ENCODE data around the gene STK17A.
"Not testable (repeated sequence)": the region's sequence is repeated elsewhere in the genome, so short reads cannot be mapped to it uniquely, and the experiment has no call there.

The STK17A gene

DNA sequence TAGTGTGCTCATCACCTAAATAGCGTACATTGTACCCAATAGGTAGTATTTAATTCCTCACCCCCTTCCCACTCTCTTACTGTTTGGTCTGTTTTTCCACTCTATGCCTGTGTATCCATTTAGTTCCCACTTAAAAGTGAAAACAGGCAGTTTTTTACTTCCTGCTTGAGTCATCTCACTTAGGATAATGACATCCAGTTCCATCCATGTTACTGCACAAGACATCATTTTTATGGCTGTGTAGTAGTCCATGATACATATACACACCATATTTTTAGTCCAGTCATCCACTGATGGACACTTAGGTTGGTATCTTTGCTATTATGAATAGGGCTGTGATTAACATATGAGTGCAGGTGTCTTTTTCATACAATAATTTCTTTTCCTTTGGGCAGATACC lies 10.1 kb downstream of the STK17A start:
- no peak overlapping the region for H2AK5ac ChIP-seq (ENCODE audit: low read depth, low read length)
- H3K4me1 ChIP-seq (ENCODE audit: control insufficient read depth in 2 of 2, insufficient read depth in 1 of 2, low read depth in 1 of 2, low read length in 2 of 2): peaks cover 0 to 3% of the 10 kb centered on the region in 2 donors
- H3K4ac ChIP-seq (ENCODE audit: low read length): no peak overlapping the region
- no peak overlapping the region for H3K23ac ChIP-seq (ENCODE audit: low read depth, low read length, poor library complexity)
- no peak overlapping the region for H2AFZ ChIP-seq (ENCODE audit: low read length)
- H2BK15ac ChIP-seq (ENCODE audit: low read length): no peak overlapping the region
- H3K9me3 ChIP-seq (replicated peaks in 1 of 2; ENCODE audit: control insufficient read depth in 2 of 2, insufficient read depth in 1 of 2, low read depth in 1 of 2, low read length in 2 of 2): no peaks in the 10 kb centered on the region
- H3K4me2 ChIP-seq (ENCODE audit: insufficient read depth, low read length, poor library complexity, severe bottlenecking): no peak overlapping the region
- no peak overlapping the region for H2BK120ac ChIP-seq (ENCODE audit: low read depth, low read length)
- no peak overlapping the region for H4K8ac ChIP-seq (ENCODE audit: low read depth, low read length)
- H2BK5ac ChIP-seq (ENCODE audit: low read length): no peak overlapping the region
- no peak overlapping the region for H4K91ac ChIP-seq (ENCODE audit: low read depth, low read length, poor library complexity)
- peaks cover 0 to 23% of the 10 kb centered on the region in 2 donors for H3K36me3 ChIP-seq (replicated peaks in 1 of 2; ENCODE audit: control insufficient read depth in 2 of 2, insufficient read depth in 2 of 2, low read length in 2 of 2)
- H3K9ac ChIP-seq (ENCODE audit: low read depth, low read length, poor library complexity): no peak overlapping the region
- H3K4me3 ChIP-seq (ENCODE audit: low read length in 2 of 2): no peak overlapping the region
- H3K27ac ChIP-seq (replicated peaks; ENCODE audit: low read length): no peak overlapping the region
- WGBS, 2 donors (ENCODE audit: extremely low coverage in 2 of 2, insufficient read length in 2 of 2, insufficient replicate concordance in 1 of 2): no CpG with 5 or more reads among the region's 1 CpG
- no peaks in the 10 kb centered on the region for H3K27me3 ChIP-seq (ENCODE audit: control insufficient read depth in 3 of 3, insufficient read depth in 3 of 3, low read depth in 1 of 3, low read length in 3 of 3)
- H3K14ac ChIP-seq (ENCODE audit: low read length): no peak overlapping the region
- H2BK12ac ChIP-seq (ENCODE audit: low read length): no peak overlapping the region
- DNase-seq (ENCODE audit: low spot score): no peak
- no peaks in the 10 kb centered on the region for H3K79me1 ChIP-seq (ENCODE audit: low read depth, low read length)
- H3K18ac ChIP-seq (ENCODE audit: low read length): no peak overlapping the region

DNA sequence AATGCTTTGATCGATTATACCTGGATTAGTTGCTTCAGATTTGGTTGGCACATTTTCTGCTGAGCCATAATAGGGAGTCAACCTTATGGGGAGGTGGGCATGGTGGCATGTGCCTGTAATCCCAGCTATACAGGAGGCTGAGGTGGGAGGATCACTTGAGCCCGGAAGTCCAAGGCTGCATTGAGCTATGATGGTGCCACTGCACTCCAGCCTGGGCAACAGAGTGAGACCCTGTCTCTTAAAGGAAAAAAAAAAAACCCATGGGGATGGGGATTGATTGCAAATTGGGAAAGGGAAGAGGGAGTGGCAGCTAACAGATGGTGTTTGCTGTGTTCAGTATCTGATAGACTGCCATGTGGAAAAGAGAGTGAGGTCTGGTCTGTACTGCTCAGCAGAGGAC lies 11.1 kb downstream of the STK17A start:
- no peak overlapping the region for H2AK5ac ChIP-seq (ENCODE audit: low read depth, low read length)
- H2BK120ac ChIP-seq (ENCODE audit: low read depth, low read length): no peak overlapping the region
- peaks cover 0 to 33% of the 10 kb centered on the region in 2 donors for H3K36me3 ChIP-seq (replicated peaks in 1 of 2; ENCODE audit: control insufficient read depth in 2 of 2, insufficient read depth in 2 of 2, low read length in 2 of 2)
- no peak overlapping the region for H3K14ac ChIP-seq (ENCODE audit: low read length)
- no peak for DNase-seq (ENCODE audit: low spot score)
- no peak overlapping the region for H3K23ac ChIP-seq (ENCODE audit: low read depth, low read length, poor library complexity)
- H3K4me3 ChIP-seq (ENCODE audit: low read length in 2 of 2): no peak overlapping the region
- no peak overlapping the region for H4K91ac ChIP-seq (ENCODE audit: low read depth, low read length, poor library complexity)
- no peaks in the 10 kb centered on the region for H3K9me3 ChIP-seq (replicated peaks in 1 of 2; ENCODE audit: control insufficient read depth in 2 of 2, insufficient read depth in 1 of 2, low read depth in 1 of 2, low read length in 2 of 2)
- H2BK12ac ChIP-seq (ENCODE audit: low read length): no peak overlapping the region
- H3K9ac ChIP-seq (ENCODE audit: low read depth, low read length, poor library complexity): no peak overlapping the region
- no peak overlapping the region for H3K18ac ChIP-seq (ENCODE audit: low read length)
- no peaks in the 10 kb centered on the region for H3K27me3 ChIP-seq (ENCODE audit: control insufficient read depth in 3 of 3, insufficient read depth in 3 of 3, low read depth in 1 of 3, low read length in 3 of 3)
- no peak overlapping the region for H3K4ac ChIP-seq (ENCODE audit: low read length)
- no peaks in the 10 kb centered on the region for H3K79me1 ChIP-seq (ENCODE audit: low read depth, low read length)
- H3K27ac ChIP-seq (replicated peaks; ENCODE audit: low read length): no peak overlapping the region
- H3K4me2 ChIP-seq (ENCODE audit: insufficient read depth, low read length, poor library complexity, severe bottlenecking): no peak overlapping the region
- WGBS, 2 donors (ENCODE audit: extremely low coverage in 2 of 2, insufficient read length in 2 of 2, insufficient replicate concordance in 1 of 2): no CpG with 5 or more reads among the region's 2 CpGs
- H2AFZ ChIP-seq (ENCODE audit: low read length): no peak overlapping the region
- no peak overlapping the region for H2BK5ac ChIP-seq (ENCODE audit: low read length)
- H3K4me1 ChIP-seq (ENCODE audit: control insufficient read depth in 2 of 2, insufficient read depth in 1 of 2, low read depth in 1 of 2, low read length in 2 of 2): peaks cover 0 to 3% of the 10 kb centered on the region in 2 donors
- no peak overlapping the region for H4K8ac ChIP-seq (ENCODE audit: low read depth, low read length)
- no peak overlapping the region for H2BK15ac ChIP-seq (ENCODE audit: low read length)

DNA sequence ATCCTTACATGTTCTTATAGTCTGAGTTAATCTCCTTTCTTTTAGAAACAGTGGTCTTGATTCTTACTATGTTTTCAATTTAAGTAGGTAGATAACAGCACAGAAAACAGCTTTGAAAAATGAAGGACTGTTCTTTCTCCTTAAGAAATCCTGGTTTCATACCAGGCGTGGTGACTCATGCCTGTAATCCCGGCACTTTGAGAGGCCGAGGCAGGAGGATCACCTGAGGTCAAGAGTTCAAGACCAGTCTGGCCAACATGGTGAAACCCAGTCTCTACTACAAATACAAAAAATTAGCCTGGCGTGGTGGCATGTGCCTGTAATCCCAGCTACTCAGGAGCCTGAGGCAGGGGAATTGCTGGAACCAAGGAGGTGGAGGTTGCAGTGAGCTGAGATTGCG lies 13.5 kb downstream of the STK17A start:
- not testable (repeated sequence) for H3K9ac ChIP-seq (ENCODE audit: low read depth, low read length, poor library complexity); H3K79me1 ChIP-seq (ENCODE audit: low read depth, low read length); H3K9me3 ChIP-seq (replicated peaks in 1 of 2; ENCODE audit: control insufficient read depth in 2 of 2, insufficient read depth in 1 of 2, low read depth in 1 of 2, low read length in 2 of 2); H3K4me1 ChIP-seq (ENCODE audit: control insufficient read depth in 2 of 2, insufficient read depth in 1 of 2, low read depth in 1 of 2, low read length in 2 of 2); H3K14ac ChIP-seq (ENCODE audit: low read length); H3K18ac ChIP-seq (ENCODE audit: low read length); H2BK120ac ChIP-seq (ENCODE audit: low read depth, low read length); H2BK12ac ChIP-seq (ENCODE audit: low read length); H3K4ac ChIP-seq (ENCODE audit: low read length); H2AK5ac ChIP-seq (ENCODE audit: low read depth, low read length); H3K23ac ChIP-seq (ENCODE audit: low read depth, low read length, poor library complexity); H4K8ac ChIP-seq (ENCODE audit: low read depth, low read length); H3K4me3 ChIP-seq (ENCODE audit: low read length in 2 of 2); DNase-seq (ENCODE audit: low spot score); H4K91ac ChIP-seq (ENCODE audit: low read depth, low read length, poor library complexity); H3K27ac ChIP-seq (replicated peaks; ENCODE audit: low read length); H3K27me3 ChIP-seq (ENCODE audit: control insufficient read depth in 3 of 3, insufficient read depth in 3 of 3, low read depth in 1 of 3, low read length in 3 of 3); H2AFZ ChIP-seq (ENCODE audit: low read length); H3K4me2 ChIP-seq (ENCODE audit: insufficient read depth, low read length, poor library complexity, severe bottlenecking); H2BK15ac ChIP-seq (ENCODE audit: low read length); H2BK5ac ChIP-seq (ENCODE audit: low read length)
- WGBS, 2 donors (ENCODE audit: extremely low coverage in 2 of 2, insufficient read length in 2 of 2, insufficient replicate concordance in 1 of 2): no CpG with 5 or more reads among the region's 5 CpGs
- H3K36me3 ChIP-seq (replicated peaks in 1 of 2; ENCODE audit: control insufficient read depth in 2 of 2, insufficient read depth in 2 of 2, low read length in 2 of 2): peaks cover 2 to 44% of the 10 kb centered on the region in 2 donors

DNA sequence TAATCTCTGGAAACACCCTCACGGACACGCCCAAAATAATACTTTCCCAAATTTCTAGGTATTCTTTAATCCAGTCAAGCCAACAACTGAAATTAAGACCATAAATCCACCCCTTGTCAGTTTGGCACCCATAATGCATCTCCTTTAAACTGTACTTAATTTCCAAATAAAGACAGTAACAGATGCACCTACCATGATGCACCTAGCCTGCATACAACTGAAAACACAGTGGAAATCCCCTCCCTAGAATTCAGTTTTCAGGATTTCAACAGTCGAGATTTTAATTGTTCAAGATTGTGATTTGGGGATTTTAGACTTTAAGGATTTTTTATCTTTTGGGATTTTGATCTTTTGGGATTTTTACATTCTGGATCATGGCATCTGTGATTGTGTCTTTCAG lies 17.1 kb downstream of the STK17A start:
- no peak overlapping the region for H3K27ac ChIP-seq (replicated peaks; ENCODE audit: low read length)
- no peak overlapping the region for H3K4me2 ChIP-seq (ENCODE audit: insufficient read depth, low read length, poor library complexity, severe bottlenecking)
- no peak overlapping the region for H3K9ac ChIP-seq (ENCODE audit: low read depth, low read length, poor library complexity)
- H2BK120ac ChIP-seq (ENCODE audit: low read depth, low read length): no peak overlapping the region
- H3K4me3 ChIP-seq (ENCODE audit: low read length in 2 of 2): no peak overlapping the region
- no peak overlapping the region for H4K91ac ChIP-seq (ENCODE audit: low read depth, low read length, poor library complexity)
- no peak overlapping the region for H3K18ac ChIP-seq (ENCODE audit: low read length)
- peaks cover 0 to 4% of the 10 kb centered on the region in 2 donors for H3K4me1 ChIP-seq (ENCODE audit: control insufficient read depth in 2 of 2, insufficient read depth in 1 of 2, low read depth in 1 of 2, low read length in 2 of 2)
- H3K79me1 ChIP-seq (ENCODE audit: low read depth, low read length): no peaks in the 10 kb centered on the region
- no peak overlapping the region for H2AK5ac ChIP-seq (ENCODE audit: low read depth, low read length)
- H2AFZ ChIP-seq (ENCODE audit: low read length): no peak overlapping the region
- peaks cover 0 to 10% of the 10 kb centered on the region in 2 donors for H3K9me3 ChIP-seq (replicated peaks in 1 of 2; ENCODE audit: control insufficient read depth in 2 of 2, insufficient read depth in 1 of 2, low read depth in 1 of 2, low read length in 2 of 2)
- H4K8ac ChIP-seq (ENCODE audit: low read depth, low read length): no peak overlapping the region
- H2BK15ac ChIP-seq (ENCODE audit: low read length): no peak overlapping the region
- H3K36me3 ChIP-seq (replicated peaks in 1 of 2; ENCODE audit: control insufficient read depth in 2 of 2, insufficient read depth in 2 of 2, low read length in 2 of 2): peaks cover 2 to 47% of the 10 kb centered on the region in 2 donors
- no peak overlapping the region for H2BK12ac ChIP-seq (ENCODE audit: low read length)
- H3K27me3 ChIP-seq (ENCODE audit: control insufficient read depth in 3 of 3, insufficient read depth in 3 of 3, low read depth in 1 of 3, low read length in 3 of 3): no peaks in the 10 kb centered on the region
- H3K4ac ChIP-seq (ENCODE audit: low read length): no peak overlapping the region
- no peak overlapping the region for H2BK5ac ChIP-seq (ENCODE audit: low read length)
- no CpG with 5 or more reads among the region's 3 CpGs for WGBS, 2 donors (ENCODE audit: extremely low coverage in 2 of 2, insufficient read length in 2 of 2, insufficient replicate concordance in 1 of 2)
- no peak for DNase-seq (ENCODE audit: low spot score)
- no peak overlapping the region for H3K23ac ChIP-seq (ENCODE audit: low read depth, low read length, poor library complexity)
- H3K14ac ChIP-seq (ENCODE audit: low read length): no peak overlapping the region
